Measurements from ENCODE around the gene NT5DC1.

NT5DC1 gene

GRCh38 chr6:116100419-116101301, at the start of gene NT5DC1:
TSS of gene NT5DC1 (plus strand) at chr6:116100853. CDS start at chr6:116100931, 78 bp downstream.
- TF ChIP-seq, protein P1, sequence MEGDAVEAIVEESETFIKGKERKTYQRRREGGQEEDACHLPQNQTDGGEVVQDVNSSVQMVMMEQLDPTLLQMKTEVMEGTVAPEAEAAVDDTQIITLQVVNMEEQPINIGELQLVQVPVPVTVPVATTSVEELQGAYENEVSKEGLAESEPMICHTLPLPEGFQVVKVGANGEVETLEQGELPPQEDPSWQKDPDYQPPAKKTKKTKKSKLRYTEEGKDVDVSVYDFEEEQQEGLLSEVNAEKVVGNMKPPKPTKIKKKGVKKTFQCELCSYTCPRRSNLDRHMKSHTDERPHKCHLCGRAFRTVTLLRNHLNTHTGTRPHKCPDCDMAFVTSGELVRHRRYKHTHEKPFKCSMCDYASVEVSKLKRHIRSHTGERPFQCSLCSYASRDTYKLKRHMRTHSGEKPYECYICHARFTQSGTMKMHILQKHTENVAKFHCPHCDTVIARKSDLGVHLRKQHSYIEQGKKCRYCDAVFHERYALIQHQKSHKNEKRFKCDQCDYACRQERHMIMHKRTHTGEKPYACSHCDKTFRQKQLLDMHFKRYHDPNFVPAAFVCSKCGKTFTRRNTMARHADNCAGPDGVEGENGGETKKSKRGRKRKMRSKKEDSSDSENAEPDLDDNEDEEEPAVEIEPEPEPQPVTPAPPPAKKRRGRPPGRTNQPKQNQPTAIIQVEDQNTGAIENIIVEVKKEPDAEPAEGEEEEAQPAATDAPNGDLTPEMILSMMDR (IDR thresholded peaks at IDR 0.05; ENCODE audit: insufficient read depth, low read depth, low read length, missing control alignments): no peak
- peak within 1 kb of the TSS; percentile 70 for H3K4me3 ChIP-seq (ENCODE audit: low read length)
- peak; percentile 88 for DNase-seq (ENCODE audit: low read depth)

DNA sequence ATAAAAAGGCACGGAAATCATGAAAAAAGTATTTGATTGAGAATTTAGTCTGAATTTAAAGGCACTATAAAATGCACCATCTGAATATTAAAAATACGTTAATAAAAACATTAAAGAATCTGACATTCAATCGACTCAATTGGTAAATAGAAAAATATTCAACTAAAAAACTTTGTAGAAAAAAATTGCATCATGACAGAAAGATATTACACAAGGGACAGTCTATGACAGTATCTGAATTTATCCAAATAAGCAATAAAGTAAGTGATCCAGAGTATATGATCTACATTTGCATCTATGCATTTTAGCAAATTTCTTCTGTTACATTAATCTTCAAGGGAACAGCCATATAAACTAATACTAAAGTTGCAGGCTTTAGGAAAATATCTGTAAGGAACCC, 49.4 kb upstream of the NT5DC1 start:
- DNase-seq (ENCODE audit: low read depth): no peak
- TF ChIP-seq, protein P1 (IDR thresholded peaks at IDR 0.05; ENCODE audit: insufficient read depth, low read depth, low read length, missing control alignments): no peak
- H3K4me3 ChIP-seq (ENCODE audit: low read length): no peak overlapping the region

- TF ChIP-seq, protein P1 (IDR thresholded peaks at IDR 0.05; ENCODE audit: insufficient read depth, low read depth, low read length, missing control alignments): no peak
- peak; percentile 27 for DNase-seq (ENCODE audit: low read depth)
Measured at GRCh38 chr6:116055513-116055912, 45.1 kb upstream of the NT5DC1 start.

GRCh38 chr6:116057766-116058165, 42.9 kb upstream of the NT5DC1 start:
- TF ChIP-seq, protein P1 (IDR thresholded peaks at IDR 0.05; ENCODE audit: insufficient read depth, low read depth, low read length, missing control alignments): no peak
- no peak overlapping the region for H3K4me3 ChIP-seq (ENCODE audit: low read length)
- no peak for DNase-seq (ENCODE audit: low read depth)

More at GRCh38 chr6:116055513-116055912, 45.1 kb upstream of the NT5DC1 start:
- no peak overlapping the region for H3K4me3 ChIP-seq (ENCODE audit: low read length)

DNA sequence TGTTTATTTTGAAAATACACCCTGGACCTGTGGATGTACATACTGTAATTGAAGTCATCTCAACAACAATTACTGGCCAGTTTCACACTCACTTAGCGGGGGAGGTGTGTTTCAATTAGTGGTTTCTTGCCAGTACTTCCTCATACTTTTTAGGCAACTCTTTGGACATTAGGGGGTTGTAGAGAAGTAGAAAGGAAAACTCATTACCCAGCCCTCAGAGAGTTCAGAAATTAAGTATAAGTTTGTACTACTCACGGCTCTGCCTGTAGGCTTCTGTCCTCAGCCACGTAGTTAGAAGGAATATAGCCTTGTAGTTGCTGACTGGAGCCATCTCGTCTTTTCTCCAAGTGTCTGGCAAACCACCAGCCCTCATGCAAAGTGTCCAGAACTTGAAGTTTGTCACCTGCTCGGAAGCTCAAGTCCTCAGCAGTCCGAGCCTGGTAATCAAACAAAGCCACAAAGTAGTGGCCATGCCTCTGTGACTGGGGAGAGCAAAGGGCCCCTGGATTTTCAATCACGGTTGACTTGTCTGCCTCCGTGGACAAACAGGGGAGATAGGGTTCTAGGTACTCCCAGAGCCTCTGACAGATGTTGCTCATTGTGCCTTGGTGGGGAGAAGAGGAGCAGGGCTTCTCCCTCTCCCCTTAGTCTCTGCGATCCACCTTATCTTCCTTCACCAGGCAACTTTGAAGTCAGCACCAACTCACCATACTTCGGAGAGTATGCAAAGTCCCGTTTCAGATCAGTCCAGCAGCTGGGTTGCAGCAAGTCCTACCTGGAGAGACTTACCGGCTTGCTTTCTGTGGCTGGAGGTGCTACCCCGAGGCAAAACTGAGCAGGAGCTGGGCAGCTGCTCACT, 40.7 kb upstream of the NT5DC1 start:
- TF ChIP-seq, protein P1 (IDR thresholded peaks at IDR 0.05; ENCODE audit: insufficient read depth, low read depth, low read length, missing control alignments): no peak
- peak overlapping the region; percentile 49 for H3K4me3 ChIP-seq (ENCODE audit: low read length)
- DNase-seq (ENCODE audit: low read depth): peak; percentile 71

DNA sequence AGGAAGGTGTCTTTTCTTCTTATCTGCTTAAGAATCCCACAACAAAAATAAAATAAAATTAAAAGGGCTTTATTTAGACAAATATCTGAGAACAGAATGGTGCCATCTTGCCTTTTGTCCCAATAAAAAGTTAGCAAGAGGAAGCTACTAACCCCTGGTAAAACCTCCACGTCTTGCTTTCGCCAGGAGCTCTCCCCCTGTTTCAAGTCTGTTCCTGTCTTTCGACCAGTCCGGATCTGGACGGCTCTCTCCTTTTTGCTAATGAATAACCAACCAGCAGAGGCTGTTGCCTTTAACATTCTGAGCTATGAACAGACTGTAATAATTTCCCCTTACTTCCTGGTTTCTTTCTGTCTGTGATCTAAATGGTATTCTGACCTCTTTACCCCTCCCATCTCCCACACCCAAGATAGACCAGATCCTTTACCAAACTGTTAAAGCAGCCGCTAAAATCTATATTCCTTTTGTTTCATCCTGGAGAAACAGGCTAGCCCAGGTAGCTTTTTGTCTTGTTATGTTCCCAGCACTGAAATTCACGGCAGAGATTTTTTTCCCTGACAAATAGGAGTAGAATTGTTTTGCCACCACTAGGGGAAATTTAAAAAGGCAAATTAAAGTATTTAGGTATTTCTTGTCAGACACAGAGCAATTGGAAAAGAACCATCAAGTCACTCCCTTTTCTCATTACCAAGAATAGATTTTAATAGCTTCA, 39.9 kb upstream of the NT5DC1 start, which contains the start of gene FRK:
Gene FRK, minus strand, starts transcription at position 320 of the 712 bp plus-strand sequence. CDS start 580 bp downstream, outside the sequence.
- TF ChIP-seq, protein P1 (IDR thresholded peaks at IDR 0.05; ENCODE audit: insufficient read depth, low read depth, low read length, missing control alignments): peak; percentile 45
- DNase-seq (ENCODE audit: low read depth): peak; percentile 83
- peak within 1 kb of the TSS; percentile 49 for H3K4me3 ChIP-seq (ENCODE audit: low read length)
